ENCODE data around the gene PACRG. TPM values are rescaled to one million over a fixed set of nuclear protein-coding genes. Genes with fewer than 3 reads are reported as not detected.

The PACRG gene
- total RNA-seq, 2 experiments from 2014 or later = 0.66 to 0.81 TPM

DNA sequence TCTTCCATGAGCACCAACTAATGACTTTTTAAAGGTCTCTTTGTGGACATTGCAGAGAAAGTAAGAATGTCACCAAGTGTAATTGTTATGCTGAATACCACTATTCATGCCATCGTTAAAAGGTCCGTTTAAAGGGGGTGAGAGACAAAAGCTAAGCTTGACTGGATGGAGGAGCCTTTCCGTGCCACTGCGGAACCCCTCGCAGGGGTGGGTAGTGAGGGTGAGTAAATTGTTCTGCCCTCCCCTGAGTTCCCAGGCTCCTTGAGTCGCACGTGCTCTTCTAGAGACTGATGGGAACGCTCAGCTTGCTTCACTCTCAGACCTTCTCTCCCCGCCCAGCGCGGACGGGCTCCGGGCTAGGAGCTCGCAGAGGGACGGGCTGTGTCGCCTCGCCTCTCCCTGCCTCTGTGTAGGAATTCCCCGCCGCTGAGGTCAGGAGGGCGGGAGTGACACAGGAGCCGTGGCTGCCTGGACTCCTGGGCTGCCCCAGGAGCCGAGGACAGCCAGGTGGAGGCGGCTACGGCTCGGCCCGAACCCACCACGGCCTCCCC is 371.9 kb downstream of the PACRG start:
- H3K27ac Mint-ChIP-seq = no peak overlapping the region
- CTCF ChIA-PET = no interaction called here
- no peak for ATAC-seq (ENCODE audit: poor library complexity)

DNA sequence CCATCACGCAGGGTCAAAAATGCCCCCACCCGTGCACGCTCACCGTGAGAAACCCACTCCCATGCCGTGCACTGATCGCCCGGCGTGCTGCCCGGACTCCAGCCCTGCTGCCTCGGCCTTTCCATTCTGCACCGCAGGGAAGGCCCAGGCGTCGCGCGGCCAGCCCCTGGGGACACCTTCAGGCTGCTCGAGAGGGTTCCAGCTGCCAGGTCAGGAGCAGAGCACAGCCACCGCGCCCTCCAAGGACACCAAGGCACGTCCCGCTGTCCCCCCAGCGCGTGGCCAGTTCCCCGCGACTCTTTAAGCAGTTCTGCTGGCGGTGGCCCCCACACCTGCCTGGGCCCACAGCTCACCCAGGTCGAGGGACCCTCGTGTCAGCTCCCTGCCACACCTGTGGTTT is 372.5 kb downstream of the PACRG start:
- Histone ChIP-seq H3K27me3 (ENCODE audit: control insufficient read depth in 1 of 2, insufficient read depth in 2 of 2, low read length in 2 of 2) (no peaks in the 10 kb centered on the region), H3K27ac (ENCODE audit: low read depth in 1 of 2, low read length in 2 of 2) (no peak overlapping the region), H3K9me3 (ENCODE audit: control insufficient read depth in 1 of 2, insufficient read depth in 1 of 2, low read length in 2 of 2) (peaks cover 0 to 14% of the 10 kb centered on the region in 2 experiments), H3K4me1 (ENCODE audit: insufficient read depth, low read length) (no peaks in the 10 kb centered on the region), H3K36me3 (ENCODE audit: insufficient read depth, low read length) (no peaks in the 10 kb centered on the region), H3K4me3 (ENCODE audit: low read length) (no peak overlapping the region)
- no peaks in the 10 kb centered on the region for H3K4me1 Mint-ChIP-seq (ENCODE audit: low read depth)
- no peaks in the 10 kb centered on the region for H3K27me3 Mint-ChIP-seq
- no peak overlapping the region for H3K27ac Mint-ChIP-seq
- TF ChIP-seq, protein P1, sequence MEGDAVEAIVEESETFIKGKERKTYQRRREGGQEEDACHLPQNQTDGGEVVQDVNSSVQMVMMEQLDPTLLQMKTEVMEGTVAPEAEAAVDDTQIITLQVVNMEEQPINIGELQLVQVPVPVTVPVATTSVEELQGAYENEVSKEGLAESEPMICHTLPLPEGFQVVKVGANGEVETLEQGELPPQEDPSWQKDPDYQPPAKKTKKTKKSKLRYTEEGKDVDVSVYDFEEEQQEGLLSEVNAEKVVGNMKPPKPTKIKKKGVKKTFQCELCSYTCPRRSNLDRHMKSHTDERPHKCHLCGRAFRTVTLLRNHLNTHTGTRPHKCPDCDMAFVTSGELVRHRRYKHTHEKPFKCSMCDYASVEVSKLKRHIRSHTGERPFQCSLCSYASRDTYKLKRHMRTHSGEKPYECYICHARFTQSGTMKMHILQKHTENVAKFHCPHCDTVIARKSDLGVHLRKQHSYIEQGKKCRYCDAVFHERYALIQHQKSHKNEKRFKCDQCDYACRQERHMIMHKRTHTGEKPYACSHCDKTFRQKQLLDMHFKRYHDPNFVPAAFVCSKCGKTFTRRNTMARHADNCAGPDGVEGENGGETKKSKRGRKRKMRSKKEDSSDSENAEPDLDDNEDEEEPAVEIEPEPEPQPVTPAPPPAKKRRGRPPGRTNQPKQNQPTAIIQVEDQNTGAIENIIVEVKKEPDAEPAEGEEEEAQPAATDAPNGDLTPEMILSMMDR (IDR thresholded peaks at IDR 0.05) = no peak
- ATAC-seq (ENCODE audit: poor library complexity) (no peak), DNase-seq (no peak)
- no peak overlapping the region for H3K4me3 Mint-ChIP-seq
- H3K36me3 Mint-ChIP-seq (ENCODE audit: low read depth) = no peaks in the 10 kb centered on the region
- no peaks in the 10 kb centered on the region for H3K9me3 Mint-ChIP-seq
- intact Hi-C loops (cut with DNase I, micrococcal nuclease) = no loop called here
- CTCF ChIA-PET = interaction anchor here (1.4 kb wide), 1 partner anchor 11 kb away, joined by 3 read pairs; no protein-coding TSS in a partner anchor
- POLR2A ChIA-PET = no interaction called here

More for the DNA sequence above, 371.9 kb downstream of the PACRG start:
- no peak for DNase-seq
- H3K36me3 ChIP-seq (ENCODE audit: insufficient read depth, low read length) = no peaks in the 10 kb centered on the region
- H3K4me1 Mint-ChIP-seq (ENCODE audit: low read depth) = no peaks in the 10 kb centered on the region
- peaks cover 0 to 18% of the 10 kb centered on the region in 2 experiments for H3K9me3 ChIP-seq (ENCODE audit: control insufficient read depth in 1 of 2, insufficient read depth in 1 of 2, low read length in 2 of 2)
- POLR2A ChIA-PET = no interaction called here
- no peaks in the 10 kb centered on the region for H3K36me3 Mint-ChIP-seq (ENCODE audit: low read depth)
- intact Hi-C loops (cut with DNase I, micrococcal nuclease) = no loop called here
- no peaks in the 10 kb centered on the region for H3K27me3 ChIP-seq (ENCODE audit: control insufficient read depth in 1 of 2, insufficient read depth in 2 of 2, low read length in 2 of 2)
- H3K27ac ChIP-seq (ENCODE audit: low read depth in 1 of 2, low read length in 2 of 2) = no peak overlapping the region
- H3K9me3 Mint-ChIP-seq = no peaks in the 10 kb centered on the region
- H3K4me3 Mint-ChIP-seq = no peak overlapping the region
- no peaks in the 10 kb centered on the region for H3K4me1 ChIP-seq (ENCODE audit: insufficient read depth, low read length)
- TF ChIP-seq, protein P1 (IDR thresholded peaks at IDR 0.05) = no peak
- H3K4me3 ChIP-seq (ENCODE audit: low read length) = no peak overlapping the region
- no peaks in the 10 kb centered on the region for H3K27me3 Mint-ChIP-seq

DNA sequence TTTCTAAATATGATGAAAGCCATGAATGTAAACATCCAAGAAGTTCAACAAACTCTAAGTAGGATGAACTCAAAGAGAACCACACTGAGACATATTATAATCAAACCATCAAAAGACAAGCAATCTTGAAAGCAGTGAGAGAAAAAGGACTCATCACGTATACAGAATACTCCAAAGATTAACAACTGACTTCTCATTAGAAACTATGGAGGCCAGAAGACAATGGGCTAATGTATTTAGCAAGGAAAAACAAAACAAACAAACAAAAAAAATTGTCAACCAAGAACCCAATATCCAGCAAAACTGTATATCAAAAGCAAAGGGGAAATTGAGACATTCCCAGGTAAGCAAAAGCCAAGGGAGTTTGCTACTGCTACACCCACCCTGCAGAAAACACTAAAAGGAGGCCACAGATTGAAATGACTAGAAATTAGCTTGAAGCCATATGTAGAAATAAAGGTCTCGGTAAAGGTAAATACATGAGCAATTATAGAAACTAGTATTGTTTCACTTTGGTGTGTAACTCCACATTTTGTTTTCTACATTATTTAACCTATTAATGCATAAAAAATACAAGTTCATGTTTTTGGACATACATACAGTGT is 385.7 kb downstream of the PACRG start:
- no peak overlapping the region for H3K4me3 Mint-ChIP-seq
- H3K36me3 Mint-ChIP-seq (ENCODE audit: low read depth) = no peaks in the 10 kb centered on the region
- no peaks in the 10 kb centered on the region for H3K4me1 Mint-ChIP-seq (ENCODE audit: low read depth)
- ATAC-seq (ENCODE audit: poor library complexity) (no peak), DNase-seq (no peak)
- Histone ChIP-seq H3K9me3 (ENCODE audit: control insufficient read depth in 1 of 2, insufficient read depth in 1 of 2, low read length in 2 of 2) (peaks cover 3 to 14% of the 10 kb centered on the region in 2 experiments), H3K4me1 (ENCODE audit: insufficient read depth, low read length) (no peaks in the 10 kb centered on the region), H3K27ac (ENCODE audit: low read depth in 1 of 2, low read length in 2 of 2) (no peak overlapping the region), H3K27me3 (ENCODE audit: control insufficient read depth in 1 of 2, insufficient read depth in 2 of 2, low read length in 2 of 2) (no peaks in the 10 kb centered on the region), H3K36me3 (ENCODE audit: insufficient read depth, low read length) (no peaks in the 10 kb centered on the region), H3K4me3 (ENCODE audit: low read length) (no peak overlapping the region)
- no peak overlapping the region for H3K27ac Mint-ChIP-seq
- intact Hi-C loops (cut with DNase I, micrococcal nuclease) = no loop called here
- TF ChIP-seq, protein P1 (IDR thresholded peaks at IDR 0.05) = no peak
- H3K27me3 Mint-ChIP-seq = no peaks in the 10 kb centered on the region
- POLR2A ChIA-PET = no interaction called here
- CTCF ChIA-PET = no interaction called here
- H3K9me3 Mint-ChIP-seq = peaks cover 14% of the 10 kb centered on the region
